Body of pancreas (tissue), 4 donors: ENCODE measurements around the gene KCNQ5.

ENCODE experiments used
- CTCF ChIP-seq, 7 experiments: fragments of 450-650 bp in 4 of 7; fragments of 200-600 bp in 3 of 7; sonication (generic) in 3 of 7; IDR thresholded peaks; one replicate each; pipeline ENCODE4 v1.5.1; 2016 to 2019; ENCODE audit warnings: antibody characterized with exemption in 7 of 7
- POLR2A ChIP-seq, 3 donors: fragments of 450-650 bp; IDR thresholded peaks; one replicate each; pipeline ENCODE4 v1.6.1; 2016; ENCODE audit warnings: antibody characterized with exemption in 3 of 3, mild to moderate bottlenecking in 2 of 3

GRCh38 chr6:73231986-73232391 is 610.1 kb downstream of the KCNQ5 start:
- TF ChIP-seq CTCF (IDR thresholded peaks at IDR 0.05) (no peak), POLR2A (IDR thresholded peaks at IDR 0.05) (no peak)
